AG09319 (cell line): ENCODE data around the gene CCSER1.
"Not testable (repeated sequence)": the region's sequence is repeated elsewhere in the genome, so short reads cannot be mapped to it uniquely, and the experiment has no call there.

Experiments
- DNase-seq: peaks from one replicate; pipeline ENCODE4 v3.0.0-alpha.2; 2010; ENCODE audit warnings: low read depth; ENCODE audit errors: extremely low read depth
- CTCF ChIP-seq: IDR thresholded peaks from 2 replicates; pipeline ENCODE4 v1.5.1; 2011; ENCODE audit warnings: low read depth, mild to moderate bottlenecking, inconsistent platforms, low read length, moderate library complexity

The CCSER1 gene

DNA sequence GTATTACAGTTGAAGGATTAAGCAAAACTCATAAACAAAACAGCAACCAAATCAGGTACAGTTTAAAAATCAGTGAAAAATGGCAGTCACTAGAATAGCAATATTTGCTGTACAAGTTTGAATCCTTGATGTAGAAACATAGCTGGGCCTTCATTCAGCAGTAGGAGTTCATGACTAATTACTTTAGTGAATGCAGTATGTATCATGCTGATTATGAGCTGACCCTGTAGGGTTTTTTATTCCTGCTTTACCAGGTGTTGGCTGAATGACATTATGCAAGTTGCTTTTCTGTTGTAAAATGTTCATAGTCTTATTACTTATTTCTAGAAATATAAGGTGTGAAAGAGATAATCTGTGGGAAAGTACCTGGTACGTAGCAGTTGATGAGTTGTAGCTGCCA is 179.6 kb downstream of the CCSER1 start:
- TF ChIP-seq CTCF: no peak
- no peak for DNase-seq

DNA sequence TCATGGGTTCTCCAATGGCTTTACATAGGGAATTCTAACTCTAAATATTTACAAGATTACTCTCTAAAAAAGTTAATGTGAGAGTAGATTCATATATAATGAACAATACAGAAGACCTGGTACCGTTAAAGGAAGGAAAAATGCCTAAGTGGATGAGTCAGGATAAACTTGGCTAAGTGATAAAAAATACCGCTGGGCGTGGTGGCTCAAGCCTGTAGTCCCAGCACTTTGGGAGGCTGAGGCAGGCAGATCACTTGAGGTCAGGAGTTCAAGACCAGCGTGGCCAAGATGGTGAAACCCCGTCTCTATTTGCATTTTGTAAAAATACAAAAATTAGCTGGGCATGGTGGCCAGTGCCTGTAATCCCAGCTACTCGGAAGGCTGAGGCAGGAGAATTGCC is 189.9 kb downstream of the CCSER1 start:
- not testable (repeated sequence) for DNase-seq

DNA sequence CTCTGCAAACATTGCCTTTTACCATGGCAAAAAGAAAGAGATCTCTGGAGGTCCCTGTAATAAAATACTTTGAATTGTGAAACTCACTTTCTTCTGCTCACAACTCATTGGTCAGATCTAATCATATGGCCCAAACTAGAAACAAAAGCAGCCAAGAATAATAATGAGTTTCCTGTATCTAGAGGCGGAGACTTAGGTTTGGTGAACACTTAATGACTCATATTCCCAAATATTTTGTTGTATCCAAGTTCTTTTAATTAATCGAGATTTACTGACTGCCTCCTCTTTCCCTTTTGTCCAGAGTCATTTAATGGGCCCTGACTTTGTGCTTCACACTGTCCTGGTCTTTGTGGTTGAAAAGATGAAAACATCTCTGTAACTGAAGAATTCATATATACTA is 190.6 kb downstream of the CCSER1 start:
- no peak for TF ChIP-seq CTCF
- peak; percentile 72 for DNase-seq

GRCh38 chr4:90318193-90318592 is 191.0 kb downstream of the CCSER1 start:
- peak; percentile 31 for DNase-seq
- TF ChIP-seq CTCF: no peak

DNA sequence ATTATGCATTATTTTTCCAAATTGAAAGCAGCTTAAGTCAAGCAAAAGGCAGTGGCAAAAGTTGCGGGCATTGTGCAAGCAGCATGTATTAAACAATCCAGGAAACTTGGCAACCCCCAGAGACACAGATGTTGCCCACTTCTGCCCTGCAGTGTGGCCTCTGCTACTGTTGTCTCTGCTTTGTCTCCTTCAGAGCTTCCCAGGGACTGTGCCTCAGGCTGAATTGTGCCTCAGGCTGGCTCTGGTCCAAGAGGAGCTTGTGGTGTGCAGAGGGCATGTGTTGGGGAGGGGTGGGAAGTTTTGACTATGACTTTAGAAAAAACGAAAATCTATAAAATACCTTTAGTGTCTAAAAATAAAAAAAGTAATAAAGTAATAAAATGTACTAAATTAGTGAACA is 201.4 kb downstream of the CCSER1 start:
- no peak for DNase-seq
- TF ChIP-seq CTCF: no peak

- TF ChIP-seq CTCF: no peak
- DNase-seq: no peak
Measured at GRCh38 chr4:90330546-90330945, 203.4 kb downstream of the CCSER1 start.

DNA sequence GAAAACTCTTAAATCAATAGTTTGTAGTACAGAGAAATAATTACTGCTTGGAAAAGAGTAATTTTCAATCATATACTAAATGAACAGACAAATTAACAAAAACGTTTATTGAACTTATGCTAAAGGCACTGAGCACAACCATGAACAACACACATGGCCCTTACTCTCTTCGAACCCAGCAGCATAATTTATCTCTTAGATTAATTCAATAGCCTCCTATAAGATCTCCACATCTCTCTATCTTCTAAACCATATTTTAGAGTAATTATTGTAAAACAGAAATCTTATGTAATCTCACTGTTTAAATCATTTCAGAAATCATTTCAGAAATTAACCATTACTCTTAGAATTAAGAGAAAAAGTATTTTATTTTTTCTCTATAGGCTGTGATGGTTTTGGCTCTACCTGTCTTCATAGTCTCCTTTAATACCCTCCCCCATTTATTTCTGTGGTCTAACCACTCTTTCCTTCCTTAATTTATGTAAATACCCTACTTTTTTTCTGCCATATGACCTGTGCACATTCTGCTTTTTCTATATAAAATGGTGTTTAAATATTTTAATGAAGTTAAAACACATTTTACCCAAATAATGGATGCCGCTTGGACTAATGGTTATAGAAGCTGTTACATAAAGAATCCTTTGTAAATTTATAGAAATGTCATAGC is 218.5 kb downstream of the CCSER1 start:
- no peak for DNase-seq
- no peak for TF ChIP-seq CTCF

DNA sequence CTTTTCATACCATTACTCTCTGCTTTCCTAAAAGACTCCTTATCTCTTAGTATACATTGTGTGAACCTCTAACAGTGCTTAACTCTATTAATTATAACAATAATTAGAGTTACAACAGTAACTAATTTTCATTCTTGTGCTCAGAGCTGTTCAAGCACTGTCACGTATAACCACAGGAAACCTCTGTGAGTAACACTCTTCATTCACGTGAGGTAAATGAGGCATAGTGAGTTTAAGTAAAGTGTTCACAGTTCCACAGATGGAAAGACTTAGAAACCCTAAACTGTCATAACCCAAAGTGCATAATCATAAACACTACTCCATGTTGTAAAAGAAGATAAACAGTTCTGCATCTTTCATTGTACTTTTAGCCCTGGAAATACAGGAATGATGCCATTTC is 222.4 kb downstream of the CCSER1 start:
- DNase-seq: no peak
- no peak for TF ChIP-seq CTCF
